Measurements from ENCODE around the gene SIX2. TPM values are rescaled to one million over a fixed set of nuclear protein-coding genes. Genes with fewer than 3 reads are reported as not detected.

The SIX2 gene
- polyA plus RNA-seq, 1 donor (not counting 4 experiments of a cell fraction or from before 2014, with no cell fraction given): not detected

DNA sequence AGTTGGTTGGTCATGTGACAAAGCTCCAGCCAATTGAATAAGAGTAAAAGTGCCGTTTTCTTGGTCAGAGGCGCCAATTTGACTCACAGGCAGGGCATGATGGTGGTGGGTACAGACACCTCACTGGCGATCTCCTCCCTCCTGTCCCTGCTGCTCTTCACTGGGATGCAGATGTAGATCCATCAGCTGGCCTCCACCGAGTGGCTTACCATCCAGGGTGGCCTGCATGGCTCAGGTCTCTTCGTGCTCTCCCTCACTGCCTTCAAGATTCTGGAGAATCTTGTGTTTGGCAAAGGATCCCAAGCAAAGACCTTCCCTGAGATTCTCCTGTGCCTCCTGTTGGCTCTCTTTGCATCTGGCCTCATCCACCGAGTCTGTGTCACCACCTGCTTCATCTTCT lies 12.9 kb downstream of the SIX2 start:
- Histone ChIP-seq H3K4me1 (ENCODE audit: control insufficient read depth, extremely low read depth, insufficient read depth, low read length) (no peaks in the 10 kb centered on the region), H3K36me3 (ENCODE audit: control insufficient read depth in 2 of 2, extremely low read depth in 1 of 2, insufficient read depth in 2 of 2, low read length in 2 of 2) (no peaks in the 10 kb centered on the region), H3K9me3 (ENCODE audit: control insufficient read depth, low read depth, low read length) (no peaks in the 10 kb centered on the region), H3K9me1 (ENCODE audit: control insufficient read depth, extremely low read depth, insufficient read depth, low read length) (no peaks in the 10 kb centered on the region), H3K27ac (ENCODE audit: control insufficient read depth, insufficient read depth, low read length) (no peak overlapping the region), H4K20me1 (ENCODE audit: control insufficient read depth, extremely low read depth, insufficient read depth, low read length) (no peaks in the 10 kb centered on the region), H3K4me3 (ENCODE audit: control insufficient read depth in 2 of 3, extremely low read depth in 1 of 3, insufficient read depth in 2 of 3, low read depth in 1 of 3, low read length in 3 of 3) (no peak overlapping the region), H3K27me3 (ENCODE audit: control insufficient read depth, extremely low read depth, insufficient read depth, low read length) (peaks cover 49% of the 10 kb centered on the region), H3K9ac (ENCODE audit: control insufficient read depth, extremely low read depth, insufficient read depth, low read length) (no peak overlapping the region), H2AFZ (ENCODE audit: control insufficient read depth, low read length) (no peak overlapping the region), H3K79me2 (ENCODE audit: control insufficient read depth, insufficient read depth, low read length) (no peaks in the 10 kb centered on the region), H3K4me2 (ENCODE audit: control insufficient read depth, extremely low read depth, insufficient read depth, low read depth, low read length) (no peak overlapping the region)
- TF ChIP-seq, protein P1, sequence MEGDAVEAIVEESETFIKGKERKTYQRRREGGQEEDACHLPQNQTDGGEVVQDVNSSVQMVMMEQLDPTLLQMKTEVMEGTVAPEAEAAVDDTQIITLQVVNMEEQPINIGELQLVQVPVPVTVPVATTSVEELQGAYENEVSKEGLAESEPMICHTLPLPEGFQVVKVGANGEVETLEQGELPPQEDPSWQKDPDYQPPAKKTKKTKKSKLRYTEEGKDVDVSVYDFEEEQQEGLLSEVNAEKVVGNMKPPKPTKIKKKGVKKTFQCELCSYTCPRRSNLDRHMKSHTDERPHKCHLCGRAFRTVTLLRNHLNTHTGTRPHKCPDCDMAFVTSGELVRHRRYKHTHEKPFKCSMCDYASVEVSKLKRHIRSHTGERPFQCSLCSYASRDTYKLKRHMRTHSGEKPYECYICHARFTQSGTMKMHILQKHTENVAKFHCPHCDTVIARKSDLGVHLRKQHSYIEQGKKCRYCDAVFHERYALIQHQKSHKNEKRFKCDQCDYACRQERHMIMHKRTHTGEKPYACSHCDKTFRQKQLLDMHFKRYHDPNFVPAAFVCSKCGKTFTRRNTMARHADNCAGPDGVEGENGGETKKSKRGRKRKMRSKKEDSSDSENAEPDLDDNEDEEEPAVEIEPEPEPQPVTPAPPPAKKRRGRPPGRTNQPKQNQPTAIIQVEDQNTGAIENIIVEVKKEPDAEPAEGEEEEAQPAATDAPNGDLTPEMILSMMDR (optimal IDR thresholded peaks at IDR 0.05 in 1 of 3, IDR thresholded peaks at IDR 0.05 in 1 of 3, conservative IDR thresholded peaks at IDR 0.05 in 1 of 3; ENCODE audit: extremely low read depth in 1 of 3, insufficient read depth in 2 of 3, low read length in 3 of 3): no peak
- TF ChIP-seq EZH2 (IDR thresholded peaks at IDR 0.05; ENCODE audit: low read length): no peak
- DNase-seq (ENCODE audit: low read depth, low spot score) (no peak), FAIRE-seq (no peak)
- dilution Hi-C loops (cut with MboI; ENCODE audit: extremely low pct_ligation_motif_present, low sequenced_read_pairs): no loop called here

DNA sequence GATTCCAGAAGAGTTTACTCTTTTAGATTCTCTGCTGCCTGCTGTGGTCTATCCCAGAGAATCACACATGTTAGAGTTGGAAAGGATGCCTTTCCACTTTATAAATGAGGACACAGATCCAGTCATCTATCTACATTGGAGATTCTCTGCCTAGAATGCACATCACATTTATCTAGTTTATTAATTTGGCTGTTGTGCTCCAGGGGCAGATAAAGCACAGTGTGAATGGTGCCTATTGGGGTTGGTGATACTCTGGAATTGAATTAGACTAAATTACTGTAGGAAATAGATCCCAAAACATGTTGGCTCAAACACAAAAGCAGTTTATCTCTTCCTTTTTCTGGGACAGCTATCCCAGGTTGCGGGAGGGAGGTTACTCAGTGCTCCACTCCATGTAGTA lies 14.9 kb downstream of the SIX2 start:
- no peak for FAIRE-seq

More for the DNA sequence above, 14.9 kb downstream of the SIX2 start:
- no peaks in the 10 kb centered on the region for H3K36me3 ChIP-seq (ENCODE audit: control insufficient read depth in 2 of 2, extremely low read depth in 1 of 2, insufficient read depth in 2 of 2, low read length in 2 of 2)
- H3K4me2 ChIP-seq (ENCODE audit: control insufficient read depth, extremely low read depth, insufficient read depth, low read depth, low read length): no peak overlapping the region
- H3K27me3 ChIP-seq (ENCODE audit: control insufficient read depth, extremely low read depth, insufficient read depth, low read length): peaks cover 36% of the 10 kb centered on the region
- dilution Hi-C loops (cut with MboI; ENCODE audit: extremely low pct_ligation_motif_present, low sequenced_read_pairs): no loop called here
- H3K9me1 ChIP-seq (ENCODE audit: control insufficient read depth, extremely low read depth, insufficient read depth, low read length): no peaks in the 10 kb centered on the region
- no peak for TF ChIP-seq EZH2 (IDR thresholded peaks at IDR 0.05; ENCODE audit: low read length)
- TF ChIP-seq, protein P1 (optimal IDR thresholded peaks at IDR 0.05 in 1 of 3, IDR thresholded peaks at IDR 0.05 in 1 of 3, conservative IDR thresholded peaks at IDR 0.05 in 1 of 3; ENCODE audit: extremely low read depth in 1 of 3, insufficient read depth in 2 of 3, low read length in 3 of 3): no peak
- no peak overlapping the region for H2AFZ ChIP-seq (ENCODE audit: control insufficient read depth, low read length)
- H3K9ac ChIP-seq (ENCODE audit: control insufficient read depth, extremely low read depth, insufficient read depth, low read length): no peak overlapping the region
- H4K20me1 ChIP-seq (ENCODE audit: control insufficient read depth, extremely low read depth, insufficient read depth, low read length): no peaks in the 10 kb centered on the region
- no peak overlapping the region for H3K4me3 ChIP-seq (ENCODE audit: control insufficient read depth in 2 of 3, extremely low read depth in 1 of 3, insufficient read depth in 2 of 3, low read depth in 1 of 3, low read length in 3 of 3)
- no peaks in the 10 kb centered on the region for H3K4me1 ChIP-seq (ENCODE audit: control insufficient read depth, extremely low read depth, insufficient read depth, low read length)
- H3K27ac ChIP-seq (ENCODE audit: control insufficient read depth, insufficient read depth, low read length): no peak overlapping the region
- no peak for DNase-seq (ENCODE audit: low read depth, low spot score)
- H3K79me2 ChIP-seq (ENCODE audit: control insufficient read depth, insufficient read depth, low read length): no peaks in the 10 kb centered on the region
- no peaks in the 10 kb centered on the region for H3K9me3 ChIP-seq (ENCODE audit: control insufficient read depth, low read depth, low read length)

All from keratinocyte (primary cell).